ENCODE results near the gene ABTB1. TPM values are rescaled to one million over a fixed set of nuclear protein-coding genes. Genes with fewer than 3 reads are reported as not detected.

Gene ABTB1
- total and polyA plus RNA-seq, 9 of the 15 experiments (the other 6 are each of a cell fraction or from before 2014, with no cell fraction given), result 0.04 to 2.3 (median 0.55) TPM; not detected in 1

DNA sequence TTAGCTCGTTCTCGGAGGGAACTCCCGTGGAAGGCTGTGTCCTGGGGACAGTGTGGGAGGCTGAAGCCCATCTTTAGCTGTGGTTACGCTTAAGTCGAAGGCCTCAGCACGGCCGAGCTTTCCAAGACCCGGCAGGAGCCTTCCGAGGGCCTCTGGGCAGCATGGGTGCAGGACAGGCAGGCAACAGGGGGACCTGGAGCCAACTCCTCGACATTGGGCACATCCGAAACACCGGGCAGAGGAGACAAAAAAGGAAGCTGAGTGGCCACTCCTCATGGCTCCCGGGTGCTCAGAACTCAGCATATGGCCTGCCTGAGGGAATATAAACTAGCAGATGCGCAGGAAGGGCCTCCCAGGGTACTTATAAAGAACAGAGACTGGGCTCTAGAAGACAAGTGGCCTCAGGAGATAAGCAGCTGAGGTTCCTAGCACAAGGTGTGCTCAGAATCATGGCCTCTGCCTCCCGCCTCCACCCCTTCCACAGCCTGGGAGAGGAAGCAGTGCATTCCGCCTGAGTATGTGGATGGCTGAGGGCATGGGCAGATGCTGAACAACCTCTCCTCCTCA, 34.1 kb downstream of the ABTB1 start (continued):
- TF ChIP-seq RBM34 (IDR thresholded peaks at IDR 0.05; ENCODE audit: borderline replicate concordance, insufficient read depth, low read length), result no peak
- TF ChIP-seq YY1 (IDR thresholded peaks at IDR 0.05; ENCODE audit: borderline replicate concordance in 1 of 3, control insufficient read depth in 1 of 3, extremely low read depth in 1 of 3, insufficient read depth in 3 of 3, insufficient read length in 1 of 3, insufficient replicate concordance in 2 of 3, low read depth in 1 of 3, low read length in 2 of 3), result peak in 1 of 3 experiments; percentile 42

- in situ Hi-C loops (cut with MboI) (no loop called here), intact Hi-C loops (cut with micrococcal nuclease) (no loop called here)
- ChIA-PET CTCF (ENCODE audit: low intra/inter-chr PET ratio) (no interaction called here), POLR2A (interaction anchor here (0.7 to 0.8 kb wide), 2 partner anchors 12 to 58 kb away, joined by 3 read pairs; no protein-coding TSS in a partner anchor)
- Histone ChIP-seq H3K79me2 (ENCODE audit: control insufficient read depth, insufficient read depth, low read length) (no peaks in the 10 kb centered on the region), H4K20me1 (replicated peaks; ENCODE audit: control insufficient read depth, insufficient read depth, low read length) (no peaks in the 10 kb centered on the region), H3K27me3 (ENCODE audit: control insufficient read depth in 2 of 2, insufficient read depth in 2 of 2, low read length in 2 of 2) (peaks cover 6 to 29% of the 10 kb centered on the region in 2 experiments; a peak in 4 of 5 replicates), H3K9me3 (replicated peaks; ENCODE audit: control insufficient read depth, insufficient read depth, low read depth, low read length) (no peaks in the 10 kb centered on the region), H3K4me3 (no peak overlapping the region), H2AFZ (ENCODE audit: low read depth, low read length) (no peak overlapping the region), H3K4me2 (ENCODE audit: insufficient read depth, low read length) (no peak overlapping the region), H3K4me1 (replicated peaks in 1 of 2; ENCODE audit: control insufficient read depth in 2 of 2, insufficient read depth in 2 of 2, low read length in 2 of 2) (peaks cover 11 to 14% of the 10 kb centered on the region in 2 experiments; a peak in 4 of 5 replicates), H3K9me1 (ENCODE audit: control insufficient read depth, insufficient read depth, low read length) (peaks cover 2% of the 10 kb centered on the region), H3K9ac (ENCODE audit: insufficient read depth in 1 of 2, low read depth in 2 of 2, low read length in 2 of 2) (no peak overlapping the region), H3K36me3 (ENCODE audit: control insufficient read depth, insufficient read depth, low read length) (no peaks in the 10 kb centered on the region), H3K27ac (ENCODE audit: extremely low read depth, low read depth, low read length) (no peak overlapping the region)
- no peak for ATAC-seq
- BruUV-seq (replicated peaks), result no TSS peak
- WGBS (ENCODE audit: insufficient coverage, low coverage, missing lambda C conversion rate), result 35% methylated on average over 11 of the region's 13 CpGs
- no peak for TF ChIP-seq SMARCA5 (IDR thresholded peaks at IDR 0.05)
- no peak for TF ChIP-seq MBD2 (IDR thresholded peaks at IDR 0.05; ENCODE audit: borderline replicate concordance, low read depth)
- no peak for TF ChIP-seq ZNF75A (CRISPR knock-in tag; IDR thresholded peaks at IDR 0.05)
- no peak for TF ChIP-seq SMAD2 (IDR thresholded peaks at IDR 0.05; ENCODE audit: low read depth, low read length)
- TF ChIP-seq SMARCC2 (IDR thresholded peaks at IDR 0.05; ENCODE audit: low read depth), result no peak
- TF ChIP-seq ZNF24 (IDR thresholded peaks at IDR 0.05), result no peak
- TF ChIP-seq, protein P1, sequence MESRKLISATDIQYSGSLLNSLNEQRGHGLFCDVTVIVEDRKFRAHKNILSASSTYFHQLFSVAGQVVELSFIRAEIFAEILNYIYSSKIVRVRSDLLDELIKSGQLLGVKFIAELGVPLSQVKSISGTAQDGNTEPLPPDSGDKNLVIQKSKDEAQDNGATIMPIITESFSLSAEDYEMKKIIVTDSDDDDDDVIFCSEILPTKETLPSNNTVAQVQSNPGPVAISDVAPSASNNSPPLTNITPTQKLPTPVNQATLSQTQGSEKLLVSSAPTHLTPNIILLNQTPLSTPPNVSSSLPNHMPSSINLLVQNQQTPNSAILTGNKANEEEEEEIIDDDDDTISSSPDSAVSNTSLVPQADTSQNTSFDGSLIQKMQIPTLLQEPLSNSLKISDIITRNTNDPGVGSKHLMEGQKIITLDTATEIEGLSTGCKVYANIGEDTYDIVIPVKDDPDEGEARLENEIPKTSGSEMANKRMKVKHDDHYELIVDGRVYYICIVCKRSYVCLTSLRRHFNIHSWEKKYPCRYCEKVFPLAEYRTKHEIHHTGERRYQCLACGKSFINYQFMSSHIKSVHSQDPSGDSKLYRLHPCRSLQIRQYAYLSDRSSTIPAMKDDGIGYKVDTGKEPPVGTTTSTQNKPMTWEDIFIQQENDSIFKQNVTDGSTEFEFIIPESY (CRISPR knock-in tag; IDR thresholded peaks at IDR 0.05), result no peak
- TF ChIP-seq ETV1 (tag; conservative IDR thresholded peaks at IDR 0.05; ENCODE audit: low read depth), result no peak
- TF ChIP-seq, protein P2, sequence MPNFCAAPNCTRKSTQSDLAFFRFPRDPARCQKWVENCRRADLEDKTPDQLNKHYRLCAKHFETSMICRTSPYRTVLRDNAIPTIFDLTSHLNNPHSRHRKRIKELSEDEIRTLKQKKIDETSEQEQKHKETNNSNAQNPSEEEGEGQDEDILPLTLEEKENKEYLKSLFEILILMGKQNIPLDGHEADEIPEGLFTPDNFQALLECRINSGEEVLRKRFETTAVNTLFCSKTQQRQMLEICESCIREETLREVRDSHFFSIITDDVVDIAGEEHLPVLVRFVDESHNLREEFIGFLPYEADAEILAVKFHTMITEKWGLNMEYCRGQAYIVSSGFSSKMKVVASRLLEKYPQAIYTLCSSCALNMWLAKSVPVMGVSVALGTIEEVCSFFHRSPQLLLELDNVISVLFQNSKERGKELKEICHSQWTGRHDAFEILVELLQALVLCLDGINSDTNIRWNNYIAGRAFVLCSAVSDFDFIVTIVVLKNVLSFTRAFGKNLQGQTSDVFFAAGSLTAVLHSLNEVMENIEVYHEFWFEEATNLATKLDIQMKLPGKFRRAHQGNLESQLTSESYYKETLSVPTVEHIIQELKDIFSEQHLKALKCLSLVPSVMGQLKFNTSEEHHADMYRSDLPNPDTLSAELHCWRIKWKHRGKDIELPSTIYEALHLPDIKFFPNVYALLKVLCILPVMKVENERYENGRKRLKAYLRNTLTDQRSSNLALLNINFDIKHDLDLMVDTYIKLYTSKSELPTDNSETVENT (CRISPR knock-in tag; IDR thresholded peaks at IDR 0.05), result no peak
- TF ChIP-seq CSDE1 (IDR thresholded peaks at IDR 0.05), result no peak
- TF ChIP-seq ZNF780A (CRISPR knock-in tag; IDR thresholded peaks at IDR 0.05), result no peak
- TF ChIP-seq NFATC3 (IDR thresholded peaks at IDR 0.05), result no peak
- TF ChIP-seq HDAC2 (IDR thresholded peaks at IDR 0.05), result no peak
- TF ChIP-seq, protein P3, sequence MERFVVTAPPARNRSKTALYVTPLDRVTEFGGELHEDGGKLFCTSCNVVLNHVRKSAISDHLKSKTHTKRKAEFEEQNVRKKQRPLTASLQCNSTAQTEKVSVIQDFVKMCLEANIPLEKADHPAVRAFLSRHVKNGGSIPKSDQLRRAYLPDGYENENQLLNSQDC (CRISPR knock-in tag; IDR thresholded peaks at IDR 0.05), result no peak
- no peak for TF ChIP-seq PHB2 (IDR thresholded peaks at IDR 0.05; ENCODE audit: low read depth)
- TF ChIP-seq MECOM (CRISPR knock-in tag; IDR thresholded peaks at IDR 0.05), result no peak
- no peak for DNase-seq (ENCODE audit: extremely low read depth in 1 of 4, low spot score in 3 of 4)
- FAIRE-seq, result no peak
Measured at GRCh38 chr3:127707851-127708411, 35.2 kb downstream of the ABTB1 start.

Data from K562 (cell line).